GM12878 (cell line): ENCODE measurements around the gene B3GNT3. TPM values are rescaled to one million over a fixed set of nuclear protein-coding genes. Genes with fewer than 3 reads are reported as not detected.

Experiments
- ATAC-seq: fragments of 200-7000 bp; cut with Tn5 transposase; 3 replicates; pipeline ENCODE4 v1.9.1; 2020; ENCODE audit warnings: mild to moderate bottlenecking, moderate library complexity
- BruUV-seq: library from RNA; stranded (reverse); fragments of 400-500 nt; replicated peaks from 2 replicates; lab custom pipeline; 2021; lab: Mats Ljungman, UMichigan
- CTCF ChIA-PET: fragments of 300-600 bp; sonication (Branson Sonifier 250); formaldehyde crosslinking; extraction: SDS; loops from one replicate; lab custom pipeline; 2021; ENCODE audit warnings: inconsistent platforms; lab: Yijun Ruan, JAX
- POLR2A ChIA-PET: fragments of 350-600 bp; formaldehyde crosslinking; extraction: SDS; loops from one replicate; lab custom pipeline; 2021; ENCODE audit warnings: inconsistent platforms; lab: Charles Lee
- RAD21 ChIA-PET: fragments of 300-600 bp; sonication (Branson Sonifier 250); formaldehyde crosslinking; loops from one replicate; lab custom pipeline; 2023; ENCODE audit warnings: antibody characterized with exemption; ENCODE audit not compliant: unreplicated experiment; lab: Charles Lee
- SMC1A ChIA-PET: fragments of 300-600 bp; sonication (Branson Sonifier 250); formaldehyde crosslinking; loops from one replicate; lab custom pipeline; 2023; ENCODE audit not compliant: unreplicated experiment, uncharacterized antibody; lab: Charles Lee
- DNase-seq: peaks from one replicate; pipeline ENCODE4 v3.0.0-alpha.2; 2011; ENCODE audit warnings: low read depth, low spot score
- FAIRE-seq: peaks from 3 replicates; lab custom pipeline; 2011; peaks lifted over from hg19 to GRCh38; lab: Jason Lieb, UNC
- H2AFZ ChIP-seq: 2 replicates; pipeline ENCODE4 v1.6.0; 2011; ENCODE audit warnings: low read depth, low read length, control low read depth; ENCODE audit not compliant: control insufficient read depth
- H3K27ac ChIP-seq: 2 replicates; pipeline ENCODE4 v1.5.1; 2011; ENCODE audit warnings: control low read depth; ENCODE audit not compliant: control insufficient read depth, insufficient read depth
- H3K27me3 ChIP-seq, 2 experiments: replicated peaks in 1 of 2; 2 replicates each; pipeline versions ENCODE4 v1.6.0 to v1.6.1; 2011; ENCODE audit warnings: low read length in 1 of 2; ENCODE audit not compliant: control insufficient read depth in 2 of 2, insufficient read depth in 2 of 2
- H3K36me3 ChIP-seq, 2 experiments: 2 replicates each; pipeline ENCODE4 v1.5.1; 2011; ENCODE audit warnings: low read length in 1 of 2; ENCODE audit not compliant: control insufficient read depth in 2 of 2, insufficient read depth in 2 of 2
- H3K4me1 ChIP-seq: 2 replicates; pipeline ENCODE4 v1.6.1; 2011; ENCODE audit warnings: mild to moderate bottlenecking, low read length, moderate library complexity, mixed read lengths; ENCODE audit not compliant: control insufficient read depth, insufficient read depth
- H3K4me2 ChIP-seq: 2 replicates; pipeline ENCODE4 v1.6.0; 2011; ENCODE audit warnings: control low read depth; ENCODE audit not compliant: control insufficient read depth, insufficient read depth
- H3K4me3 ChIP-seq: fragments of 200-600 bp; sonication (generic); 2 replicates; pipeline ENCODE4 v1.5.1; 2016
- H3K79me2 ChIP-seq: 2 replicates; pipeline ENCODE4 v1.6.0; 2011; ENCODE audit warnings: low read length; ENCODE audit not compliant: control insufficient read depth, insufficient read depth
- H3K9ac ChIP-seq: 2 replicates; pipeline ENCODE4 v1.8.0; 2011; ENCODE audit warnings: low read length, control low read depth, mixed read lengths; ENCODE audit not compliant: control insufficient read depth, insufficient read depth
- H3K9me3 ChIP-seq: replicated peaks from 3 replicates; pipeline ENCODE4 v1.5.1; 2011; ENCODE audit warnings: mild to moderate bottlenecking, low read length; ENCODE audit not compliant: control insufficient read depth, insufficient read depth
- H4K20me1 ChIP-seq: 2 replicates; pipeline ENCODE4 v1.6.0; 2011; ENCODE audit not compliant: control insufficient read depth, insufficient read depth
- EGR1 ChIP-seq, 2 experiments: IDR thresholded peaks; 1 replicate in 1 of 2; 2 replicates in 1 of 2; pipeline ENCODE4 v1.6.1; 2011 to 2012; ENCODE audit warnings: low read depth in 2 of 2, low read length in 2 of 2, borderline replicate concordance in 1 of 2, mild to moderate bottlenecking in 1 of 2, moderate library complexity in 1 of 2
- EZH2 ChIP-seq: IDR thresholded peaks from 2 replicates; pipeline ENCODE4 v1.6.1; 2012; ENCODE audit warnings: low read depth, mild to moderate bottlenecking, control low read depth, inconsistent platforms, low read length, borderline replicate concordance; ENCODE audit not compliant: control insufficient read depth
- MEF2A ChIP-seq: IDR thresholded peaks from 2 replicates; pipeline ENCODE4 v1.6.1; 2011; ENCODE audit warnings: low read depth, mild to moderate bottlenecking, low read length, moderate library complexity; ENCODE audit not compliant: insufficient read depth
- MTA2 ChIP-seq: fragments of 450-650 bp; IDR thresholded peaks from 2 replicates; pipeline ENCODE4 v1.6.1; 2016; ENCODE audit warnings: low read depth, mild to moderate bottlenecking, moderate library complexity
- NFYA ChIP-seq: IDR thresholded peaks from 2 replicates; pipeline ENCODE4 v1.6.1; 2011; ENCODE audit warnings: low read depth, mild to moderate bottlenecking, low read length, improper control_type of control experiment, borderline replicate concordance
- NR2F1 ChIP-seq: fragments of 450-650 bp; conservative IDR thresholded peaks from 2 replicates; pipeline ENCODE4 v1.6.1; 2017; ENCODE audit warnings: mild to moderate bottlenecking
- PAX5 ChIP-seq: IDR thresholded peaks from 2 replicates; pipeline ENCODE4 v1.6.1; 2011; ENCODE audit warnings: low read depth, low read length, borderline replicate concordance
- RFX5 ChIP-seq: IDR thresholded peaks from 2 replicates; pipeline ENCODE4 v1.6.1; 2011; ENCODE audit warnings: low read depth, low read length, improper control_type of control experiment
- SIX5 ChIP-seq: IDR thresholded peaks from 2 replicates; pipeline ENCODE4 v1.6.1; 2011; ENCODE audit warnings: mild to moderate bottlenecking, low read depth, low read length, moderate library complexity; ENCODE audit not compliant: severe bottlenecking
- SRF ChIP-seq, 2 experiments: IDR thresholded peaks; 2 replicates each; pipeline ENCODE4 v1.6.1; 2011; ENCODE audit warnings: low read depth in 2 of 2, low read length in 2 of 2, mild to moderate bottlenecking in 1 of 2, moderate library complexity in 1 of 2
- STAT3 ChIP-seq: IDR thresholded peaks from 2 replicates; pipeline ENCODE4 v1.6.1; 2011; ENCODE audit warnings: low read depth, low read length, improper control_type of control experiment
- ZNF217 ChIP-seq: fragments of 450-650 bp; IDR thresholded peaks from 2 replicates; pipeline ENCODE4 v1.6.1; 2017; ENCODE audit warnings: antibody characterized with exemption, mild to moderate bottlenecking
- ZNF622 ChIP-seq: fragments of 450-650 bp; IDR thresholded peaks from 2 replicates; pipeline ENCODE4 v1.6.1; 2017; ENCODE audit warnings: mild to moderate bottlenecking, inconsistent platforms
- WGBS: methylation state at CpG from one replicate; pipeline ENCODE4 v1.1.6; 2016; ENCODE audit warnings: low lambda C conversion rate; ENCODE audit not compliant: insufficient replicate concordance, insufficient coverage; ENCODE audit errors: missing lambda C conversion rate; 5-methylcytosine and 5-hydroxymethylcytosine counted together
- in situ Hi-C: fragments of 300-500 bp; cut with MboI; formaldehyde crosslinking; loops from 9 replicates; pipeline ENCODE4 v1.14.3; 2018; ENCODE audit warnings: mixed read lengths
- intact Hi-C: fragments of 100-400 bp; cut with micrococcal nuclease; formaldehyde crosslinking; loops from one replicate; pipeline ENCODE4 v1.14.2; 2022; ENCODE audit not compliant: unreplicated experiment
- polyA plus RNA-seq, 11 experiments: library from polyadenylated mRNA; depleted of rRNA in 4 of 11; unstranded in 6 of 11; stranded (reverse) in 5 of 11; fragments of >200 nt; fragmentation: Nextera tagmentation in 4 of 11; fragmentation: Illumina TruSeq in 1 of 11; extraction: Ambion mirVana in 4 of 11; extraction: Trizol in 1 of 11; gene quantifications; 1 replicate in 1 of 11; 2 replicates in 10 of 11; pipeline versions ENCODE4 v1.2.1 to v1.2.3, GENCODE V29; 2011 to 2016; ENCODE audit warnings: inconsistent platforms in 2 of 11, missing spikeins in 2 of 11, low read depth in 1 of 11
- total RNA-seq, 4 experiments: library from RNA; depleted of rRNA in 3 of 4; stranded (reverse); fragments of >200 nt in 3 of 4; fragmentation: Illumina TruSeq in 1 of 4; extraction: Trizol in 1 of 4; gene quantifications; 2 replicates each; pipeline versions ENCODE4 v1.2.1 to v1.2.3, GENCODE V29; 2013 to 2021
- TF ChIP-seq, protein P1 (sequence below): IDR thresholded peaks from 2 replicates; pipeline ENCODE4 v1.6.1; 2012; ENCODE audit warnings: low read depth, low read length, improper control_type of control experiment
- TF ChIP-seq, protein P2 (sequence below): IDR thresholded peaks from 2 replicates; pipeline ENCODE4 v1.6.1; 2012; ENCODE audit warnings: low read depth, low read length, improper control_type of control experiment

Gene B3GNT3
- total and polyA plus RNA-seq, 10 of the 15 experiments (the other 5 are each of a cell fraction or from before 2014, with no cell fraction given): not detected

DNA sequence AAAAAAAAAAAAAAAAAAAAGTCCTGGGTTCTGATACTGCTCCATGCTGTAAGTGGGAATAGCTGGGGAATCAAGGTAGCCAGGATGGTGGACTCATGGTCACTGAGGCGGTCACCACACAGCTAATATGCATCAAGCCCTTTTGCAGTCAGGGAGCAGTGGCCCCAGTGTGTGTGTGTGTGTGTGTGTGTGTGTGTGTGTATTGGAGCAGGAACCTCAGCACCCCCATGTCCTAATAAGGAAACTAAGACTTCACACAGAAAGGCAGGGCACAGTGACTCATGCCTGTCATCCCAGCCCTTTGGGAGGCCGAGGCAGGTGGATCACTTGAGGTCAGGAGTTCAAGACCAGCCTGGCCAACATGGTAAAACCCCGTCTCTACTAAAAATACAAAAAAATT, 12.0 kb downstream of the B3GNT3 start:
- no peaks in the 10 kb centered on the region for H3K36me3 ChIP-seq
- FAIRE-seq: no peak
- H3K4me3 ChIP-seq: no peak overlapping the region
- H4K20me1 ChIP-seq: no peaks in the 10 kb centered on the region
- no peak overlapping the region for H2AFZ ChIP-seq
- no peak overlapping the region for H3K27ac ChIP-seq
- no peaks in the 10 kb centered on the region for H3K79me2 ChIP-seq
- DNase-seq: no peak
- TF ChIP-seq, protein P1, sequence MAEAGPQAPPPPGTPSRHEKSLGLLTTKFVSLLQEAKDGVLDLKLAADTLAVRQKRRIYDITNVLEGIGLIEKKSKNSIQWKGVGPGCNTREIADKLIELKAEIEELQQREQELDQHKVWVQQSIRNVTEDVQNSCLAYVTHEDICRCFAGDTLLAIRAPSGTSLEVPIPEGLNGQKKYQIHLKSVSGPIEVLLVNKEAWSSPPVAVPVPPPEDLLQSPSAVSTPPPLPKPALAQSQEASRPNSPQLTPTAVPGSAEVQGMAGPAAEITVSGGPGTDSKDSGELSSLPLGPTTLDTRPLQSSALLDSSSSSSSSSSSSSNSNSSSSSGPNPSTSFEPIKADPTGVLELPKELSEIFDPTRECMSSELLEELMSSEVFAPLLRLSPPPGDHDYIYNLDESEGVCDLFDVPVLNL: no peak
- TF ChIP-seq SRF (IDR thresholded peaks at IDR 0.05; ENCODE audit: low read depth in 2 of 2, low read length in 2 of 2): 0 out of 4 replicates have a peak, but pooled peaks have one; percentile 20 to 21
- BruUV-seq: no TSS peak
- H3K4me2 ChIP-seq: no peak overlapping the region
- in situ Hi-C loops (no loop called here), intact Hi-C loops (no loop called here)
- no peaks in the 10 kb centered on the region for H3K4me1 ChIP-seq
- ChIA-PET POLR2A (interaction anchor here (0.6 kb wide), 1 partner anchor 421 kb away, joined by 5 read pairs; no protein-coding TSS in a partner anchor), SMC1A (no interaction called here), CTCF (no interaction called here), RAD21 (no interaction called here)
- 29% methylated on average over 3 of the region's 3 CpGs for WGBS
- H3K9me3 ChIP-seq: no peaks in the 10 kb centered on the region
- H3K9ac ChIP-seq: no peak overlapping the region
- peaks cover 4% of the 10 kb centered on the region in 2 experiments; a peak in 3 of 4 replicates for H3K27me3 ChIP-seq
- peak; percentile 38; the same call in 2 of the 3 replicates for ATAC-seq

DNA sequence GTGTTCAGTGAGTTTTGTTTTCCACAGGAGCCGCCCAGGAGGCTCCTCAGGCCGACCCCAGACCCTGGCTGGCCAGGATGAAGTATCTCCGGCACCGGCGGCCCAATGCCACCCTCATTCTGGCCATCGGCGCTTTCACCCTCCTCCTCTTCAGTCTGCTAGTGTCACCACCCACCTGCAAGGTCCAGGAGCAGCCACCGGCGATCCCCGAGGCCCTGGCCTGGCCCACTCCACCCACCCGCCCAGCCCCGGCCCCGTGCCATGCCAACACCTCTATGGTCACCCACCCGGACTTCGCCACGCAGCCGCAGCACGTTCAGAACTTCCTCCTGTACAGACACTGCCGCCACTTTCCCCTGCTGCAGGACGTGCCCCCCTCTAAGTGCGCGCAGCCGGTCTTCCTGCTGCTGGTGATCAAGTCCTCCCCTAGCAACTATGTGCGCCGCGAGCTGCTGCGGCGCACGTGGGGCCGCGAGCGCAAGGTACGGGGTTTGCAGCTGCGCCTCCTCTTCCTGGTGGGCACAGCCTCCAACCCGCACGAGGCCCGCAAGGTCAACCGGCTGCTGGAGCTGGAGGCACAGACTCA, 12.9 kb downstream of the B3GNT3 start:
- Histone ChIP-seq H3K4me2 (no peak overlapping the region), H3K36me3 (no peaks in the 10 kb centered on the region), H3K9ac (no peak overlapping the region), H4K20me1 (no peaks in the 10 kb centered on the region), H3K27me3 (peaks cover 4% of the 10 kb centered on the region in 2 experiments; a peak in 3 of 4 replicates), H3K79me2 (no peaks in the 10 kb centered on the region), H3K4me1 (no peaks in the 10 kb centered on the region), H2AFZ (no peak overlapping the region), H3K9me3 (no peaks in the 10 kb centered on the region), H3K4me3 (no peak overlapping the region), H3K27ac (no peak overlapping the region)
- no peak for ATAC-seq
- no peak for FAIRE-seq
- SMC1A ChIA-PET: no interaction called here
- POLR2A ChIA-PET: no interaction called here
- 19% methylated on average over 34 of the region's 38 CpGs for WGBS
- in situ Hi-C loops (no loop called here), intact Hi-C loops (no loop called here)
- DNase-seq: no peak
- RAD21 ChIA-PET: no interaction called here
- BruUV-seq: no TSS peak
- CTCF ChIA-PET: interaction anchor here (1.0 kb wide), 1 partner anchor 49 kb away, joined by 3 read pairs; no protein-coding TSS in a partner anchor
- TF ChIP-seq EZH2 (no peak), PAX5 (no peak), EGR1 (IDR thresholded peaks at IDR 0.05; ENCODE audit: borderline replicate concordance in 1 of 2, low read depth in 2 of 2, low read length in 2 of 2) (no peak), MEF2A (no peak), ZNF622 (no peak), MTA2 (no peak), STAT3 (no peak), NFYA (no peak), RFX5 (no peak), NR2F1 (no peak), ZNF217 (no peak), SIX5 (no peak)
- TF ChIP-seq, protein P2, sequence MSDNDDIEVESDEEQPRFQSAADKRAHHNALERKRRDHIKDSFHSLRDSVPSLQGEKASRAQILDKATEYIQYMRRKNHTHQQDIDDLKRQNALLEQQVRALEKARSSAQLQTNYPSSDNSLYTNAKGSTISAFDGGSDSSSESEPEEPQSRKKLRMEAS: no peak
